AG09309 (cell line): ENCODE measurements around the gene SIM1.
"Not testable (repeated sequence)": the region's sequence is repeated elsewhere in the genome, so short reads cannot be mapped to it uniquely, and the experiment has no call there.

Source experiments
- DNase-seq: peaks from one replicate; pipeline ENCODE4 v3.0.0-alpha.2; 2010; ENCODE audit warnings: low read depth
- H3K4me3 ChIP-seq: 2 replicates; pipeline ENCODE4 v1.5.1; 2011; ENCODE audit warnings: mild to moderate bottlenecking, low read depth, low read length, moderate library complexity; ENCODE audit not compliant: control insufficient read depth
- TF ChIP-seq, protein P1 (sequence below): IDR thresholded peaks from 2 replicates; pipeline ENCODE4 v1.5.1; 2011; ENCODE audit warnings: mild to moderate bottlenecking, low read depth, low read length, inconsistent platforms; ENCODE audit not compliant: insufficient read depth, control insufficient read depth; ENCODE audit errors: missing control alignments

SIM1 gene

DNA sequence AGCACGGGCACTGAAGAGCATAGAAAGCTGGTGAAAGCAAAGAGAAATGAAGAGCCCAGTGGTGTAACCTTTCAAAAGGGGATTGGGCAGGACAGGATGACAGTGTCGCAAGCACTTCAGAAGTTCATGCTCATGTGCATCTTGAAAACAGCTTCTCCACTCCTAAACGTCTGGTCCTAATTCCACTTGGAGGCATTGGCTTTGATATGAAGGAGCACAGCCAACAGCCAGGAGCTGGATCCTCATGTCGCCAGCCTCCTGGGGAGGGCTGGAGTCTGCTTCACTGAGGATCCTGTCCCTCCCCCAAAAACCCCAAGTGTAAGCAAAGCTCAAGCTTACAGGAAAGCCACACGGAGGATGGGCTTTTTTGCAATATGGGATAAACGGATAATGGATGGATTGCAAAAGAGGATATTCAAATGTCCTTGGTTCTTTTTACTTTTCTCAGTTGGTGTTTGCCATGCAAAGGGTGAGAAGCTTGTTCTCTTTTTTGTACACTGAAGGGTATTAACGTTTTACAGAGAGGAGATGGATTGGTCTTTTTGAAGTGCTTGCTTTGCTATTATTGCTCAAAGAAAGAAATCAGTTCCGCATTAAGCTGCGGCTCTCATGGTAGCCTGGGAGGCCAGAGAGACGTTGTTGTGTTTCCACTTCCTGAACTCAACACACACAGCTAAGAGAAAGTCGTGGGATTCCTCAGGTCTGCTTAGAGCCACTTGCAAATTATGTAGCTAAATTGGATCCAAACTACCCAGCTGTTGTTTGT, 92.2 kb downstream of the SIM1 start:
- H3K4me3 ChIP-seq, result no peak overlapping the region
- TF ChIP-seq, protein P1, sequence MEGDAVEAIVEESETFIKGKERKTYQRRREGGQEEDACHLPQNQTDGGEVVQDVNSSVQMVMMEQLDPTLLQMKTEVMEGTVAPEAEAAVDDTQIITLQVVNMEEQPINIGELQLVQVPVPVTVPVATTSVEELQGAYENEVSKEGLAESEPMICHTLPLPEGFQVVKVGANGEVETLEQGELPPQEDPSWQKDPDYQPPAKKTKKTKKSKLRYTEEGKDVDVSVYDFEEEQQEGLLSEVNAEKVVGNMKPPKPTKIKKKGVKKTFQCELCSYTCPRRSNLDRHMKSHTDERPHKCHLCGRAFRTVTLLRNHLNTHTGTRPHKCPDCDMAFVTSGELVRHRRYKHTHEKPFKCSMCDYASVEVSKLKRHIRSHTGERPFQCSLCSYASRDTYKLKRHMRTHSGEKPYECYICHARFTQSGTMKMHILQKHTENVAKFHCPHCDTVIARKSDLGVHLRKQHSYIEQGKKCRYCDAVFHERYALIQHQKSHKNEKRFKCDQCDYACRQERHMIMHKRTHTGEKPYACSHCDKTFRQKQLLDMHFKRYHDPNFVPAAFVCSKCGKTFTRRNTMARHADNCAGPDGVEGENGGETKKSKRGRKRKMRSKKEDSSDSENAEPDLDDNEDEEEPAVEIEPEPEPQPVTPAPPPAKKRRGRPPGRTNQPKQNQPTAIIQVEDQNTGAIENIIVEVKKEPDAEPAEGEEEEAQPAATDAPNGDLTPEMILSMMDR, result no peak
- no peak for DNase-seq

DNA sequence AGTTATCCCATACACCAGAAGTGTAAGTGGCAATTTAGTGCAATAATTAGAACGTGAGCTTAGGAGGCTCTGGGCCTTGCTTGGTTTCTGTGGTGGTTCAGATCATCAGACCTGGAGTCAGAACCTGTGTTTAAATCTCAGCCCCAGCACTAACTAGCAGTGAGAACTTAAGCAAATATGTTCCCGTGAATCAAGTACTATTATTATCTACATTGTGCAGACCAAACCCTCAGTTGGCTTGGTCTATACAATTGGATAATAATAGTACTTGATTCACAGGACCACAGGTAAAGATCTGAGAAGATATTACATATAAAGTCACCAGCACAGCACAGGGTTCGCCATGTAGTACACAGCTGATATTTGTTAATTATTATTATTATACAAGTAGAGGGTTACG, 93.1 kb downstream of the SIM1 start:
- DNase-seq, result no peak
- TF ChIP-seq, protein P1, result no peak
- no peak overlapping the region for H3K4me3 ChIP-seq

DNA sequence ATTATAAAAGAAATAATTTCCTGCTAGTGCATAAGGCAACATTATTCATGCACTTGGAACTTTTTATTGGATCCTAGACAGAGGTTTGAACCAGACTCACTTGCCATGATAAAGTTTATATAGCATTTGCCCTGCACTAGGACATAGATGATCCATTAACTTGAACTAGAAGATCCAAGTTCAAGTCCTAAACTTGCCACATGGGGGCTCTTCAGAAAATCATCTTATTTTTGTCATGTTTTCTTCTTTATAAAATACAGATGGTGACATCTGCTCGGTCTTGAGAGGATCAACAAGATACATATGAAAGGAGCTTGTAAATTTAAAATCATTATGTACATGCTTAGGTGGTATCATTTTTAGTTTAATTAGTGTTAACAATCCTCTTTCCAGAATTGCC, 94.5 kb downstream of the SIM1 start:
- TF ChIP-seq, protein P1, result peak; percentile 18
- no peak overlapping the region for H3K4me3 ChIP-seq
- no peak for DNase-seq

DNA sequence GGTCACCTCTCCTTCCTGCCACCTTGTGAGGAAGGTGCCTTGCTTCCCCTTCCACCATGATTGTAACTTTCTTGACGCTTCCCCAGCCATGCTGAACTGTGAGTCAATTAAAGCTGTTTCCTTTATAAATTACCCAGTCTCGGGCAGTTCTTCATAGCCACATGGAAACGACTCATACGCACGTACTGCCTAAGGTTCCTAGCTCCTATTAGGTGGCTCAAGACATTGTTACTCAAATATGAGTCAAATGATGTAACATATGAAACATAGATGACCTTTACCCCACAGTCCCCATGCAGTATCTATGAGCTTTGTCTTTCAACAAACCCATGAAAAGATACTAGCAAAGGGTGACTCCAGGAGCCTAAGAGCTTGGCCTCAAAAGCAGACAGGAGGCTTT, 98.3 kb downstream of the SIM1 start:
- TF ChIP-seq, protein P1, result no peak
- no peak overlapping the region for H3K4me3 ChIP-seq
- DNase-seq, result no peak

DNA sequence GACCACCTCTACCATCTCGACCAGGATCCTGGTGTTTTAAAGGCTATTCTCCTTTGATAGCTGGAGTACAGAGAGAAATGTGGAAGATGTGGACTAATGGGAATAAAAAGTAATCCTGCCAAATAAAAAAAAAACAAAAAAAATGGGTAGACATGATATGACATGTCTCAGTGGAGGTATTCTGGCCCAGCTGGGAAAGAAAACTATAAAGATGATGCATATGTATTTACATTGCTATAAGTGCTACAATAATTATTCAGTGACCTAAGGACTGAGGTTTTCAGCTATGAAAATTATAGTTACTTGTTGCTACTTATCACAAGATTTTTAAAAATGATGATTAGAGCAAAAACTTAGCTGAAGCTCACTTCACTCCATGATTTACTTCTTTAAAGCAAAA, 101.1 kb downstream of the SIM1 start:
- TF ChIP-seq, protein P1, result no peak
- no peak overlapping the region for H3K4me3 ChIP-seq
- no peak for DNase-seq

DNA sequence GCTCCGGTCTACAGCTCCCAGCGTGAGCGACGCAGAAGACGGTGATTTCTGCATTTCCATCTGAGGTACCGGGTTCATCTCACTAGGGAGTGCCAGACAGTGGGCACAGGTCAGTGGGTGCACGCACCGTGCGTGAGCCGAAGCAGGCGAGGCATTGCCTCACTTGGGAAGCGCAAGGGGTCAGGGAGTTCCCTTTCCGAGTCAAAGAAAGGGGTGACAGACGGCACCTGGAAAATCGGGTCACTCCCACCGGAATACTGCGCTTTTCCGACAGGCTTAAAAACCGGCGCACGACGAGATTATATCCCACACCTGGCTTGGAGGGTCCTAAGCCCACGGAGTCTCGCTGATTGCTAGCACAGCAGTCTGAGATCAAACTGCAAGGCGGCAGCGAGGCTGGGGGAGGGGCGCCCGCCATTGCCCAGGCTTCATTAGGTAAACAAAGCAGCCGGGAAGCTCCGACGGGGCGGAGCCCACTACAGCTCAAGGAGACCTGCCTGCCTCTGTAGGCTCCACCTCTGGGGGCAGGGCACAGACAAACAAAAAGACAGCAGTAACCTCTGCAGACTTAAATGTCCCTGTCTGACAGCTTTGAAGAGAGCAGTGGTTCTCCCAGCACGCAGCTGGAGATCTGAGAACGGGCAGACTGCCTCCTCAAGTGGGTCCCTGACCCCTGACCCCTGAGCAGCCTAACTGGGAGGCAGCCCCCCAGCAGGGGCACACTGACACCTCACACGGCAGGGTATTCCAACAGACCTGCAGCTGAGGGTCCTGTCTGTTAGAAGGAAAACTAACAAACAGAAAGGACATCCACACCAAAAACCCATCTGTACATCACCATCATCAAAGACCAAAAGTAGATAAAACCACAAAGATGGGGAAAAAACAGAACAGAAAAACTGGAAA, 109.7 kb downstream of the SIM1 start:
- not testable (repeated sequence) for DNase-seq, H3K4me3 ChIP-seq

DNA sequence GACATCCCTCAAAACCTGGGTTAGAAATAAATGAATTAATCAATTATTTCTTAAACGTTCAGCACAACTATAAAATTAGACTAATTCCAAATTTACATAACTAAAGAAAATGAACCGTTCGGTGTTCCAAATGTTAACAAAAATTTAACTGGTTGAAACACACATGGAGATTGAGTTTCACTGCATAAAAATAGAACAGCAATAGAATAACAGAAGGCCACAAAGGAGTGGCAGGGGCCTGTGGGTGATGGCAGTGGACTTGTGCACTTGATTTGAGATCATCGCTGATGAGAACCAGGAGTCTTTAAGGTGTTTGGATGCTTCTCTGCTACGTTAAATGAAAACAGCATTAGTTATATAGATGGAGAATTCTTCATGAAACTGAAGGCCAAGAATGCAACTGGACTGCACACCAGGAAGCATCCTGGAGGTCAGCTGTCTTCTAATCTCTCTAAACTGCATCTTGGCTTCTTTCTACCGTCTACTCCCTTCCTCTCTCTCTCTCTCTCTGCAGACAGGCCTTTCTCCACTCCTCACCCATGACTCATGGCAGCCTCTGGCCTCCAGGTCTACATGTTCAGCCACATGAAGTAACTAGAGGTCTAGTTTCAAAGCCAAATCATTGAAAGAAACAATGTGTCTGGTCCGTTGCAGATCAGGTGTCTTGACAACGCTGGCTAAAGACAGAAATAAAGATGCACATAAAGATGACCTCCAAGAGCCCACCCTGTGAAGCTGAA, 111.3 kb downstream of the SIM1 start:
- TF ChIP-seq, protein P1, result no peak

More for the DNA sequence above, 111.3 kb downstream of the SIM1 start:
- no peak overlapping the region for H3K4me3 ChIP-seq
- no peak for DNase-seq
